Measurements from ENCODE around the gene IMPA2. TPM values are rescaled to one million over a fixed set of nuclear protein-coding genes. Genes with fewer than 3 reads are reported as not detected.

The IMPA2 gene
- total RNA-seq, 1 experiment from 2014 or later, result 22.4 TPM

- H3K4me1 ChIP-seq (ENCODE audit: insufficient read depth, low read length, poor library complexity, severe bottlenecking), result no peaks in the 10 kb centered on the region
- TF ChIP-seq EZH2 (IDR thresholded peaks at IDR 0.05; ENCODE audit: borderline replicate concordance, low read depth, low read length, poor library complexity, severe bottlenecking), result no peak
- no peak for TF ChIP-seq CTCF (conservative IDR thresholded peaks at IDR 0.05; ENCODE audit: low read depth, low read length)
- no peak for DNase-seq (ENCODE audit: low spot score)
- H3K4me3 ChIP-seq (ENCODE audit: low read depth, low read length, poor library complexity, severe bottlenecking), result no peak overlapping the region
- BruUV-seq (replicated peaks), result no TSS peak
- CTCF ChIA-PET, result no interaction called here
- POLR2A ChIA-PET (ENCODE audit: low non-redundant PET), result no interaction called here
- H3K27ac ChIP-seq (ENCODE audit: low read depth, low read length, poor library complexity, severe bottlenecking), result no peak overlapping the region
- H3K36me3 ChIP-seq (ENCODE audit: insufficient read depth, low read length, poor library complexity, severe bottlenecking), result no peaks in the 10 kb centered on the region
- intact Hi-C loops (cut with micrococcal nuclease; ENCODE audit: unreplicated experiment), result no loop called here
- no peaks in the 10 kb centered on the region for H3K27me3 ChIP-seq (replicated peaks; ENCODE audit: insufficient read depth, low read depth, low read length, poor library complexity)
- H3K9me3 ChIP-seq (ENCODE audit: low read depth, low read length, poor library complexity, severe bottlenecking), result no peaks in the 10 kb centered on the region
Observed at GRCh38 chr18:11951390-11951851, 29.9 kb upstream of the IMPA2 start.

GRCh38 chr18:11953113-11953512 lies 28.2 kb upstream of the IMPA2 start:
- POLR2A ChIA-PET (ENCODE audit: low non-redundant PET), result no interaction called here
- Histone ChIP-seq H3K4me3 (ENCODE audit: low read depth, low read length, poor library complexity, severe bottlenecking) (no peak overlapping the region), H3K9me3 (ENCODE audit: low read depth, low read length, poor library complexity, severe bottlenecking) (peaks cover 11% of the 10 kb centered on the region), H3K4me1 (ENCODE audit: insufficient read depth, low read length, poor library complexity, severe bottlenecking) (no peaks in the 10 kb centered on the region), H3K36me3 (ENCODE audit: insufficient read depth, low read length, poor library complexity, severe bottlenecking) (no peaks in the 10 kb centered on the region), H3K27me3 (replicated peaks; ENCODE audit: insufficient read depth, low read depth, low read length, poor library complexity) (no peaks in the 10 kb centered on the region), H3K27ac (ENCODE audit: low read depth, low read length, poor library complexity, severe bottlenecking) (no peak overlapping the region)
- DNase-seq (ENCODE audit: low spot score), result no peak
- TF ChIP-seq EZH2 (IDR thresholded peaks at IDR 0.05; ENCODE audit: borderline replicate concordance, low read depth, low read length, poor library complexity, severe bottlenecking) (no peak), CTCF (conservative IDR thresholded peaks at IDR 0.05; ENCODE audit: low read depth, low read length) (no peak)
- intact Hi-C loops (cut with micrococcal nuclease; ENCODE audit: unreplicated experiment), result no loop called here
- CTCF ChIA-PET, result interaction anchor here (0.6 to 1.7 kb wide), 2 partner anchors 15 to 1081 kb away, joined by 5 to 8 read pairs; no protein-coding TSS in a partner anchor
- no TSS peak for BruUV-seq (replicated peaks)

DNA sequence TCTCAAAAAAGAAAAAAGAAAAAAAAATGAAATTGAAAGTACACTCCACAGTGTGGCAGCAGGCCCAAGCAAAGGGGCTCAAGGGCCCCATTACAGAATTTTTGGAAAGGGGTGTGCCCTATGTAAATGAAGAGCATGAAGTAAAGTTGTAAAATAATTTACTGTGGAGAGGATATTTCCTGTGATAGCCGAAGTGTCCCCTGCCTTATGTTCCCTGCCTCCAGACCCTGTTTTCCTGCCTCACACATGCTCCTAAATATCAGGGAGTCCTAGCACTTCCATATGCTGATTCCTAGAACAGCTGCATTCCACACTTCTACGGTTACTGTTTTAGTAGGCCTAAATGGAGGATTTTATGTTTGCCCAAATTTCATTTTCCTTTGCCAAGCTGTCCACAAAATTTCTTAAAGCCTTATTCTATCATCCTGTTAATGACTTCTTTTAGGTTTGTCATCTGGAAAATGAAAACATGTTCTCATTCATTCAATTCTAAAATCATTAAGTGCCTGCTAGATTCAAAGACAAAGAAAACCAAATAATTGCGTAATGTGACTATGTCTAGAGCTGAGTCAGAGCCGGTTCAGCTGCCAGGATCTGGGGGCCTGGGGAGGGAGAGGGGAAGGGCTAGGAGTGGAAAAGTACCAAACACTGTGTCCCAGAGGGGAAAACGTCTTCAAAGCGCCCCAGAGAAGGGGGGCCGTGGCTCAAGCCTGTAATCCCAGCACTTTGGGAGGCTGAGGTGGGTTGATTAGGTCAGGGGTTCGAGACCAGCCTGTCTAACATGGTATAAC lies 25.9 kb upstream of the IMPA2 start:
- BruUV-seq (replicated peaks), result TSS peak; percentile 93
- ChIA-PET POLR2A (ENCODE audit: low non-redundant PET) (interaction anchor here (0.6 kb wide), 1 partner anchor 724 kb away, joined by 3 read pairs; no protein-coding TSS in a partner anchor), CTCF (interaction anchor here (0.5 kb wide), 1 partner anchor 40 kb away, joined by 3 read pairs; no protein-coding TSS in a partner anchor)
- Histone ChIP-seq H3K27me3 (replicated peaks; ENCODE audit: insufficient read depth, low read depth, low read length, poor library complexity) (no peaks in the 10 kb centered on the region), H3K4me3 (ENCODE audit: low read depth, low read length, poor library complexity, severe bottlenecking) (no peak overlapping the region), H3K9me3 (ENCODE audit: low read depth, low read length, poor library complexity, severe bottlenecking) (peaks cover 11% of the 10 kb centered on the region), H3K36me3 (ENCODE audit: insufficient read depth, low read length, poor library complexity, severe bottlenecking) (no peaks in the 10 kb centered on the region), H3K4me1 (ENCODE audit: insufficient read depth, low read length, poor library complexity, severe bottlenecking) (no peaks in the 10 kb centered on the region), H3K27ac (ENCODE audit: low read depth, low read length, poor library complexity, severe bottlenecking) (peak overlapping the region; percentile 83)
- peak; percentile 94 for DNase-seq (ENCODE audit: low spot score)
- intact Hi-C loops (cut with micrococcal nuclease; ENCODE audit: unreplicated experiment), result no loop called here
- TF ChIP-seq CTCF (conservative IDR thresholded peaks at IDR 0.05; ENCODE audit: low read depth, low read length), result 0 out of 2 replicates have a peak, but pooled peaks have one; percentile 14
- TF ChIP-seq EZH2 (IDR thresholded peaks at IDR 0.05; ENCODE audit: borderline replicate concordance, low read depth, low read length, poor library complexity, severe bottlenecking), result no peak

All from A673 (cell line).